Astrocyte of the spinal cord (primary cell): ENCODE data around the gene DEFB124.
"Not testable (repeated sequence)": the region's sequence is repeated elsewhere in the genome, so short reads cannot be mapped to it uniquely, and the experiment has no call there.

ENCODE experiments used
- DNase-seq: peaks from one replicate; pipeline ENCODE4 v3.0.0; 2011; ENCODE audit warnings: low read depth, low spot score
- H3K4me3 ChIP-seq: 2 replicates; pipeline ENCODE4 v1.5.1; 2011; ENCODE audit warnings: low read depth, mild to moderate bottlenecking, low read length, moderate library complexity
- CTCF ChIP-seq: IDR thresholded peaks from 2 replicates; pipeline ENCODE4 v1.5.1; 2012; ENCODE audit warnings: low read depth, mild to moderate bottlenecking, low read length, inconsistent platforms
- in situ Hi-C: cut with HindIII; loops from 2 replicates; pipeline ENCODE4 v1.10.0; 2017; ENCODE audit warnings: low sequenced_read_pairs

DEFB124 gene

DNA sequence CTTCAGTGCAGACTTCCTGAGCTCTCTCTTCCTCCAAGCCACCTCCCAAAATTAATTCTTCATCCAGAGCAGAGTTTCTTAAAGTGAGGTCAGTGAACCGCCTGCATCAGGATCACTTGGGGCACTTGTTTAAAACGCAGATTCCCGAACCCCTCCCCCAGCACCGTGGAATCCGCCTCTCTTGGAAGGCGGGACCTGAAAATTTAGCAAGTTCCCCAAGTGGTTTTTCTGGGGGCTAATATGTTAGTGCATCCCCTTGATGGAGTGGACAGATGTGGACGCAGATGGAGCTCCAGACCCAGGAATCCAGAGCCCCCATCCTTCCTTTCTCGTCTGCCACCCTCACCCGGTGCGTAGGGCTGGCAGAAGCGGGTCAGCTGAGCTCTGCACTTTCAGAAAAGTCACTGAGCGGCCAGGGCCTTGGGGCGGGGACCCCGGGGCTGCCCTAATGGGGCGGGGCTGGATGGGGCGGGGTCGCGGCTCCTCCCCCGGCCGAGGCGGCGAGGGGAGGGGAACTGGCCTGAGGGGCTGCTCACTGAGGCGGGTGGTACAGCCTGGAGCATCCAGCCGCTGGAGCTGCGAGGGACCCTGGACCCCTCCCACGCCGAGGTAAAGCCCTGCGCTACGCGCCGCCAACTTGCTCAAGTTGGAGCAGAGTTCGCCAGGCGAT lies at the start of gene DEFB124, which contains the start of gene REM1:
TSS of gene DEFB124 (minus strand) at position 370 of the 670 bp plus-strand sequence. CDS start 2,114 bp downstream, outside the sequence.
TSS of gene REM1 (plus strand) at position 531 of the 670 bp plus-strand sequence. CDS start 1,158 bp downstream, outside the sequence.
- DNase-seq: no peak
- H3K4me3 ChIP-seq: no peak within 1 kb of the TSS
- TF ChIP-seq CTCF: no peak
- in situ Hi-C loops: no loop called here

DNA sequence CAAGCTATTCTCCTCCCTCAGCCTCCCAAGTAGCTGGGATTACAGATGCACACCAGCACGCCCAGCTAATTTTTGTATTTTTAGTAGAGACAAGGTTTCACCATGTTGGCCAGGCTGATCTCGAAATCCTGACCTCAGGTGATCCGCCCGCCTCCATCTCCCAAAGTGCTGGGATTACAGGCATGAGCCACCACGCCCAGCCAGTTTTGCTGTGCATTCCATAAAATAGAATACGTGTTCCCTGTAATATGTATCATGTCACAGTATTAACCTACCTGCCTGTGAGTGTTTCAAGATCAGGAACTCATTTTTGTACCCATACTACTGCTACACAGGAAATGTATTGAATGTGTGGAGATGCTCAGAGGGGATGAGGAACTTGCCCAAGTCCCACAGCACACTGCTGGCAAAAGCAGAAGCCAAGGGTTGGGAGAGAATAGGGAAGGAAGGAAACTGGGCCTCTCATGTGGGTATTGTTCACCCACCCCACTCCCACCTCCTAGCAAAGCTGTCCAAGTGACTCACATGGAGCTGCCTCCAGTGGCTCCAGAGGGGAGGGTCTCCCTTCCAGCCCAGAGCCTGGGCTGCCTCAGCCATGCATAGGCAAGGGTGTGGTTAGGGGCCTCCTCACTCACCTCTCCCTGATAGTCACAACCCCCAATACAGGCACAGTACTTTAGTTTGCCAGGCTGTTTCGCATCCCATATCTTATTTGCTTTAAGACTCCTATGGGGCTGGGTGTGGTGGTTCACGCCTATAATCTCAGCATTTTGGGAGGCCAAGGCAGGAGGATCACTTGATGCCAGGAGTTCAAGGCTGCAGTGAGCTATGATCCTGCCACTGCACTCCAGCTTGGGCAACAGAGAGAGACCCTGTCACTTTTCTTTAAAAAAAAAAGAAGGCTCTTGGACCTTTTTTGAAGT lies 48.7 kb upstream of the DEFB124 start:
- in situ Hi-C loops: no loop called here
- peak; percentile 35 for DNase-seq

DNA sequence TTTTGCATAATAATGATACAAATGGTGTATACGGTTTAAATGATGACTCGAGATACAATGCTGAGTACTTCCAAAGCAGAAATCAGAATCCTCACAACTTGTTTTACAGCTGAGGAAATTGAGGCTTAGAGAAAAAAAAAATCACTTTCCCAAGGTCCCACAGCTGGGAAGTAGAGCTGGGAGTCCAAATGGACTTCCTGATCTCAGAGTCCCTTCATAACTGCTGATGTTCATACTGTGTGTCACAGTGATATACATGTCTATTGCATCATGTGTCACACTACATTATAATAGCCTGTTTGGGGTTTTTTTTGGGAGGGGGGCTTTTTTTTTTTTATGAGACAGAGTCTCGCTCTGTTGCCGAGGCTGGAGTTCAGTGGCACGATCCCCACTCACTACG lies 47.8 kb upstream of the DEFB124 start:
- H3K4me3 ChIP-seq: no peak overlapping the region
- TF ChIP-seq CTCF: no peak
- no peak for DNase-seq
- in situ Hi-C loops: no loop called here

More for the DNA sequence above, 48.7 kb upstream of the DEFB124 start:
- no peak overlapping the region for H3K4me3 ChIP-seq
- no peak for TF ChIP-seq CTCF

- DNase-seq, H3K4me3 ChIP-seq, in situ Hi-C loops: not testable (repeated sequence)
These were observed 46.3 kb upstream of the DEFB124 start for GRCh38 chr20:31521267-31521666.

DNA sequence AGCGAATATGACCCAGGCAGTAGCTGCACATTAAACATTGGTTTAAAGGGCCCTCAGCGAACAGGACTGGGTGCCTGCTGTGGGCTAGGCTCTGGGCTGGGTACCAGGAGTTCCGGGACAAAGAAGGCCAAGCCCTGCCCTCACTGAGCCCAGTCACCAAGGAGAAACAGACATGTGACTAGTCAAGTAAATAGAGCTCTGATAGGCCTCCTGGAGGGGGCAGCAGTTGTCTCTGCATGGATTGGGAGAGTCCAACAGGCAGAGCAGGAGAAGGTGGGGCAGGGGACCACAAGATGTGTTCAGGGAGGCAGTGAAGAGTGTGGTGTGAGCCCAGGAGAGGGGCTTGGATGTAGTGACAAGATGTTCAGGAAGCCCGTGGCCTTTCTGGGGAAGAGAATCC lies 42.4 kb upstream of the DEFB124 start:
- in situ Hi-C loops: no loop called here
- DNase-seq: peak; percentile 47
- no peak overlapping the region for H3K4me3 ChIP-seq

GRCh38 chr20:31516651-31517050 lies 41.7 kb upstream of the DEFB124 start:
- in situ Hi-C loops: no loop called here
- TF ChIP-seq CTCF: no peak
- no peak overlapping the region for H3K4me3 ChIP-seq
- no peak for DNase-seq

More for the DNA sequence above, 42.4 kb upstream of the DEFB124 start:
- TF ChIP-seq CTCF: peak; percentile 30

- H3K4me3 ChIP-seq: peak overlapping the region; percentile 3
- TF ChIP-seq CTCF: no peak
- in situ Hi-C loops: no loop called here
- no peak for DNase-seq
These were observed 41.2 kb upstream of the DEFB124 start for GRCh38 chr20:31516166-31516565.
